SK-N-SH (cell line): ENCODE data around the gene STAT5B. TPM values are rescaled to one million over a fixed set of nuclear protein-coding genes. Genes with fewer than 3 reads are reported as not detected.

Experiments
- CTCF ChIA-PET: fragments of 300-600, 350-600 bp; formaldehyde crosslinking; extraction: SDS; loops from one replicate; lab custom pipeline; 2021; lab: Yijun Ruan, JAX
- POLR2A ChIA-PET: fragments of 350-600 bp; sonication (Branson Sonifier 250); formaldehyde crosslinking; extraction: SDS; loops from one replicate; lab custom pipeline; 2020; ENCODE audit warnings: antibody characterized with exemption, inconsistent platforms; lab: Yijun Ruan, JAX
- DNase-seq: peaks from one replicate; pipeline ENCODE4 v3.0.0; 2012
- H2AFZ ChIP-seq: fragments of 200-600 bp; sonication (generic); 2 replicates; pipeline ENCODE4 v1.8.1; 2016; ENCODE audit warnings: antibody characterized with exemption, mild to moderate bottlenecking, low read depth
- H3F3A ChIP-seq: fragments of 200-600 bp; sonication (generic); replicated peaks from 2 replicates; pipeline ENCODE3; 2016; ENCODE audit warnings: antibody characterized with exemption, mild to moderate bottlenecking; ENCODE audit not compliant: insufficient read depth
- H3K27ac ChIP-seq, 2 experiments: fragments of 200-500 bp in 1 of 2; fragments of 200-600 bp in 1 of 2; sonication (Bioruptor generic) in 1 of 2; sonication (generic), shearing (Covaris generic) in 1 of 2; 2 replicates each; pipeline versions ENCODE4 v1.5.1 to v1.6.1; 2014 to 2016; ENCODE audit warnings: low read depth in 2 of 2, inconsistent platforms in 1 of 2, low read length in 1 of 2, mild to moderate bottlenecking in 1 of 2, mixed read lengths in 1 of 2
- H3K27me3 ChIP-seq: fragments of 200-600 bp; sonication (generic), shearing (Covaris generic); 2 replicates; pipeline ENCODE4 v1.6.1; 2016; ENCODE audit warnings: mixed run types; ENCODE audit not compliant: insufficient read depth
- H3K36me3 ChIP-seq, 2 experiments: fragments of 200-500 bp in 1 of 2; fragments of 200-600 bp in 1 of 2; sonication (Bioruptor generic) in 1 of 2; sonication (generic) in 1 of 2; replicated peaks in 1 of 2; 2 replicates each; pipeline versions ENCODE3 to v1.5.1; 2014 to 2016; ENCODE audit warnings: low read length in 1 of 2, mild to moderate bottlenecking in 1 of 2; ENCODE audit not compliant: insufficient read depth in 2 of 2, control insufficient read depth in 1 of 2
- H3K4me1 ChIP-seq, 2 experiments: fragments of 200-500 bp in 1 of 2; fragments of 200-600 bp in 1 of 2; sonication (Bioruptor generic) in 1 of 2; sonication (generic), shearing (Covaris generic) in 1 of 2; 2 replicates each; pipeline versions ENCODE4 v1.5.1 to v1.6.1; 2014 to 2016; ENCODE audit warnings: low read depth in 1 of 2, low read length in 1 of 2, mixed run types in 1 of 2; ENCODE audit not compliant: insufficient read depth in 2 of 2, control insufficient read depth in 1 of 2
- H3K4me2 ChIP-seq: fragments of 200-600 bp; sonication (generic), shearing (Covaris generic); 2 replicates; pipeline ENCODE4 v1.6.1; 2017; ENCODE audit warnings: mixed run types
- H3K4me3 ChIP-seq, 2 experiments: fragments of 200-500 bp in 1 of 2; fragments of 200-600 bp in 1 of 2; sonication (Bioruptor generic) in 1 of 2; sonication (generic), shearing (Covaris generic) in 1 of 2; 2 replicates each; pipeline versions ENCODE4 v1.5.1 to v1.8.1; 2014 to 2016; ENCODE audit warnings: low read depth in 2 of 2, inconsistent platforms in 1 of 2, low read length in 1 of 2, mild to moderate bottlenecking in 1 of 2, mixed read lengths in 1 of 2, moderate library complexity in 1 of 2
- H3K79me2 ChIP-seq: fragments of 200-600 bp; sonication (generic); 2 replicates; pipeline ENCODE4 v1.8.1; 2017; ENCODE audit warnings: mild to moderate bottlenecking; ENCODE audit not compliant: insufficient read depth
- H3K9ac ChIP-seq: fragments of 200-600 bp; sonication (generic); 2 replicates; pipeline ENCODE4 v1.6.1; 2017; ENCODE audit warnings: mixed run types
- H3K9me2 ChIP-seq: fragments of 200-600 bp; sonication (generic); 2 replicates; pipeline ENCODE4 v1.6.1; 2017; ENCODE audit warnings: mixed run types
- H3K9me3 ChIP-seq: fragments of 200-600 bp; sonication (generic); 2 replicates; pipeline ENCODE4 v1.6.1; 2017; ENCODE audit warnings: mixed run types, mild to moderate bottlenecking, moderate library complexity
- H4K20me1 ChIP-seq: fragments of 200-600 bp; sonication (generic); 2 replicates; pipeline ENCODE4 v1.6.1; 2017; ENCODE audit warnings: mild to moderate bottlenecking, mixed run types; ENCODE audit not compliant: insufficient read depth
- CHD2 ChIP-seq: fragments of 150-350 bp; IDR thresholded peaks from 2 replicates; pipeline ENCODE4 v1.6.1; 2018; ENCODE audit warnings: low read length; ENCODE audit not compliant: partially characterized antibody
- CTCF ChIP-seq: fragments of 200-600 bp; sonication (generic); IDR thresholded peaks from 2 replicates; pipeline ENCODE4 v1.6.1; 2017; ENCODE audit warnings: antibody characterized with exemption, mild to moderate bottlenecking, moderate library complexity
- FOXM1 ChIP-seq: IDR thresholded peaks from 2 replicates; pipeline ENCODE4 v1.4.0; 2012; ENCODE audit warnings: low read depth, mild to moderate bottlenecking
- GABPA ChIP-seq: IDR thresholded peaks from 2 replicates; pipeline ENCODE4 v1.4.0; 2012; ENCODE audit warnings: low read depth, mild to moderate bottlenecking
- GATA2 ChIP-seq: sonication (generic); formaldehyde crosslinking; IDR thresholded peaks from 2 replicates; pipeline ENCODE4 v1.5.0; 2020; ENCODE audit warnings: mild to moderate bottlenecking, missing genetic modification reagents
- JUND ChIP-seq: IDR thresholded peaks from 2 replicates; pipeline ENCODE4 v1.4.0; 2012
- NRF1 ChIP-seq: IDR thresholded peaks from 2 replicates; pipeline ENCODE4 v1.6.1; 2012; ENCODE audit warnings: low read depth, mild to moderate bottlenecking, low read length
- RAD21 ChIP-seq: IDR thresholded peaks from 2 replicates; pipeline ENCODE4 v1.6.1; 2012; ENCODE audit warnings: mild to moderate bottlenecking, low read length
- TAF1 ChIP-seq: IDR thresholded peaks from 2 replicates; pipeline ENCODE4 v1.6.1; 2012; ENCODE audit warnings: low read depth, mild to moderate bottlenecking, low read length, moderate library complexity, borderline replicate concordance
- TCF12 ChIP-seq: IDR thresholded peaks from 2 replicates; pipeline ENCODE4 v1.4.0; 2012
- WGBS: methylation state at CpG from one replicate; pipeline ENCODE4 v1.1.6; 2017; ENCODE audit warnings: low lambda C conversion rate; 5-methylcytosine and 5-hydroxymethylcytosine counted together
- polyA plus RNA-seq, 3 experiments: library from polyadenylated mRNA; depleted of rRNA; stranded (reverse); fragments of >200 nt; gene quantifications; 2 replicates each; pipeline ENCODE4 v1.2.3, GENCODE V29; 2012
- TF ChIP-seq, protein P1 (sequence below): IDR thresholded peaks from 2 replicates; pipeline ENCODE4; 2012

Gene STAT5B
- polyA plus RNA-seq, 1 of the 3 experiments (the other 2 are of a cell fraction), result 23.6 TPM

GRCh38 chr17:42174126-42174783 is 101.9 kb downstream of the STAT5B start:
- Histone ChIP-seq H3K36me3 (no peaks in the 10 kb centered on the region), H3K4me2 (no peak overlapping the region), H3K9me2 (no peaks in the 10 kb centered on the region), H3K4me1 (no peaks in the 10 kb centered on the region), H3K79me2 (no peaks in the 10 kb centered on the region), H3K9me3 (no peaks in the 10 kb centered on the region), H3K27ac (no peak overlapping the region), H3K27me3 (no peaks in the 10 kb centered on the region), H3K9ac (no peak overlapping the region), H3K4me3 (no peak overlapping the region), H2AFZ (no peak overlapping the region), H3F3A (no peaks in the 10 kb centered on the region), H4K20me1 (no peaks in the 10 kb centered on the region)
- ChIA-PET POLR2A (no interaction called here), CTCF (interaction anchor here (1.4 to 1.8 kb wide), 2 partner anchors 10 to 107 kb away, joined by 3 to 4 read pairs; no protein-coding TSS in a partner anchor)
- TF ChIP-seq CTCF (no peak), NRF1 (no peak), GABPA (no peak), RAD21 (no peak)
- WGBS, result 80% methylated on average over 10 of the region's 14 CpGs
- DNase-seq, result no peak

- no peaks in the 10 kb centered on the region for H3K27me3 ChIP-seq
- WGBS, result no CpG with 5 or more reads among the region's 11 CpGs
- no peak overlapping the region for H3K4me2 ChIP-seq
- H4K20me1 ChIP-seq, result no peaks in the 10 kb centered on the region
- H3K9ac ChIP-seq, result no peak overlapping the region
- CTCF ChIA-PET, result interaction anchor here (0.8 kb wide), 1 partner anchor 10 kb away, joined by 3 read pairs; no protein-coding TSS in a partner anchor
- no peak for DNase-seq
- no peaks in the 10 kb centered on the region for H3K9me2 ChIP-seq
- H3F3A ChIP-seq, result no peaks in the 10 kb centered on the region
- H2AFZ ChIP-seq, result no peak overlapping the region
- H3K4me3 ChIP-seq, result no peak overlapping the region
- POLR2A ChIA-PET, result no interaction called here
- H3K9me3 ChIP-seq, result no peaks in the 10 kb centered on the region
- H3K36me3 ChIP-seq, result no peaks in the 10 kb centered on the region
- no peaks in the 10 kb centered on the region for H3K4me1 ChIP-seq
- no peak overlapping the region for H3K27ac ChIP-seq
- TF ChIP-seq GATA2 (CRISPR knock-in tag), result no peak
- TF ChIP-seq TAF1, result no peak
- TF ChIP-seq, protein P1, sequence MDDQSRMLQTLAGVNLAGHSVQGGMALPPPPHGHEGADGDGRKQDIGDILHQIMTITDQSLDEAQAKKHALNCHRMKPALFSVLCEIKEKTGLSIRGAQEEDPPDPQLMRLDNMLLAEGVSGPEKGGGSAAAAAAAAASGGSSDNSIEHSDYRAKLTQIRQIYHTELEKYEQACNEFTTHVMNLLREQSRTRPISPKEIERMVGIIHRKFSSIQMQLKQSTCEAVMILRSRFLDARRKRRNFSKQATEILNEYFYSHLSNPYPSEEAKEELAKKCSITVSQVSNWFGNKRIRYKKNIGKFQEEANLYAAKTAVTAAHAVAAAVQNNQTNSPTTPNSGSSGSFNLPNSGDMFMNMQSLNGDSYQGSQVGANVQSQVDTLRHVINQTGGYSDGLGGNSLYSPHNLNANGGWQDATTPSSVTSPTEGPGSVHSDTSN, result no peak
- TF ChIP-seq NRF1, result no peak
- no peak for TF ChIP-seq FOXM1
- no peak for TF ChIP-seq CHD2
- no peak for TF ChIP-seq JUND
- no peak for TF ChIP-seq TCF12
- no peaks in the 10 kb centered on the region for H3K79me2 ChIP-seq
Observed at GRCh38 chr17:42171831-42172230, 104.4 kb downstream of the STAT5B start.
